Fibroblast of skin of scalp (primary cell): ENCODE results near the gene TMA7B.
"Not testable (repeated sequence)": the region's sequence is repeated elsewhere in the genome, so short reads cannot be mapped to it uniquely, and the experiment has no call there.

Experiments used
- DNase-seq: peaks from one replicate; pipeline ENCODE4 v3.0.0-alpha.2; 2013

TMA7B gene

GRCh38 chr22:39933741-39934140 lies 26.5 kb upstream of the TMA7B start:
- no peak for DNase-seq

GRCh38 chr22:39935116-39935515 lies 25.1 kb upstream of the TMA7B start:
- DNase-seq, result no peak

GRCh38 chr22:39935612-39936011 lies 24.6 kb upstream of the TMA7B start:
- DNase-seq, result no peak

- DNase-seq, result no peak
These were observed 23.6 kb upstream of the TMA7B start for GRCh38 chr22:39936523-39937145.

GRCh38 chr22:39937906-39938305 lies 22.3 kb upstream of the TMA7B start:
- no peak for DNase-seq

GRCh38 chr22:39938509-39939111 lies 21.6 kb upstream of the TMA7B start:
- no peak for DNase-seq

- no peak for DNase-seq
These were observed 20.4 kb upstream of the TMA7B start for GRCh38 chr22:39939830-39940229.

- DNase-seq, result no peak
These were observed 19.4 kb upstream of the TMA7B start for GRCh38 chr22:39940757-39941305.

GRCh38 chr22:39941601-39942000 lies 18.6 kb upstream of the TMA7B start:
- DNase-seq, result no peak

- no peak for DNase-seq
These were observed 17.6 kb upstream of the TMA7B start for GRCh38 chr22:39942439-39943230.

- DNase-seq, result no peak
These were observed 16.9 kb upstream of the TMA7B start for GRCh38 chr22:39943337-39943736.

GRCh38 chr22:39943953-39944872 lies 16.0 kb upstream of the TMA7B start:
- no peak for DNase-seq

GRCh38 chr22:39946126-39946502 lies 14.1 kb upstream of the TMA7B start:
- DNase-seq, result no peak

GRCh38 chr22:39946503-39947219 lies 13.5 kb upstream of the TMA7B start:
- no peak for DNase-seq

GRCh38 chr22:39947220-39948216 lies 12.7 kb upstream of the TMA7B start:
- no peak for DNase-seq

GRCh38 chr22:39949964-39950737 lies 10.0 kb upstream of the TMA7B start:
- DNase-seq, result no peak

GRCh38 chr22:39951603-39952293 lies 8.4 kb upstream of the TMA7B start:
- DNase-seq, result not testable (repeated sequence)

GRCh38 chr22:39952347-39952746 lies 7.8 kb upstream of the TMA7B start:
- no peak for DNase-seq

GRCh38 chr22:39953101-39953500 lies 7.1 kb upstream of the TMA7B start:
- DNase-seq, result no peak
